ENCODE data around the gene KRTAP10-1.

DNA sequence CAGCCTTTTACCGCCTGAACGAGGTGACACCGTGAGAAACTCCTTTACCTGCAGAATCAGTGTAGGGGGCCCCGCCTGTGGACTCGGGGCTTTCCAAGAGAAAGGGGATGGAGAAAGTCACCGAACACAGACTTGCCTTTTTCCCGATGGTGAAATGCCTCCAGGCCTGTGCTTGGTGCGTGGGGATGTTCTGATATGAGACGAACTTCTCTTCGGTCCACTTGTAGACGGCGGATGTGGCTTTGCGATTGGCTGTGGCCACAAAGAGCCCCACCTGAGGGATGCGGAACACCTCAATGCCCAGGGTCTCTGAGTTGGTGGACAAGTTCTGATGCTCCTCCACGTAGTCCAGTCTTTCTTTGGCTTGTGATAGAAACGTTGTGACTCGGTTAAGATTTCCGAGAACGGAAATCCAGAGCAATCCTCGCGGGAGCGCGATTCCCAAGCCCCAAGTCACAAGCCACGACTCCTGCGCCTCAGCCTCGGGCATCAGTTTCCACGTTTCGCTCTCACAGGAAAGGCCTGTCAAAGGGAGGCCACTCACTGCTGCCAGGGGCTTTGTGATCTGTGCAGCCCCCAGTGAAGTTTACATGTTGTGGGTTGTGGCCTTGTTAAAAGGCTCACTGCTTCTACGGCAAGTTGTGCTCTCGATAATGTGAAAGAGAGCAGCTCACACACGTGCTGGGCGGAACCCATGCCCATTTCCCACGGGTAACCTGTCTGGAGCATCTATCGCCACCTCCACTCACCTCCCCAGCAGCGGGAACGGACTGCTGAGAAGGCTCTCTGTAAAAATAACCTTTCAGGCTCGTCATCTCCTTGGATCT, 12.6 kb downstream of the KRTAP10-1 start:
- TF ChIP-seq, protein P1, sequence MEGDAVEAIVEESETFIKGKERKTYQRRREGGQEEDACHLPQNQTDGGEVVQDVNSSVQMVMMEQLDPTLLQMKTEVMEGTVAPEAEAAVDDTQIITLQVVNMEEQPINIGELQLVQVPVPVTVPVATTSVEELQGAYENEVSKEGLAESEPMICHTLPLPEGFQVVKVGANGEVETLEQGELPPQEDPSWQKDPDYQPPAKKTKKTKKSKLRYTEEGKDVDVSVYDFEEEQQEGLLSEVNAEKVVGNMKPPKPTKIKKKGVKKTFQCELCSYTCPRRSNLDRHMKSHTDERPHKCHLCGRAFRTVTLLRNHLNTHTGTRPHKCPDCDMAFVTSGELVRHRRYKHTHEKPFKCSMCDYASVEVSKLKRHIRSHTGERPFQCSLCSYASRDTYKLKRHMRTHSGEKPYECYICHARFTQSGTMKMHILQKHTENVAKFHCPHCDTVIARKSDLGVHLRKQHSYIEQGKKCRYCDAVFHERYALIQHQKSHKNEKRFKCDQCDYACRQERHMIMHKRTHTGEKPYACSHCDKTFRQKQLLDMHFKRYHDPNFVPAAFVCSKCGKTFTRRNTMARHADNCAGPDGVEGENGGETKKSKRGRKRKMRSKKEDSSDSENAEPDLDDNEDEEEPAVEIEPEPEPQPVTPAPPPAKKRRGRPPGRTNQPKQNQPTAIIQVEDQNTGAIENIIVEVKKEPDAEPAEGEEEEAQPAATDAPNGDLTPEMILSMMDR (IDR thresholded peaks at IDR 0.05): no peak
- no peak for TF ChIP-seq POLR2A (IDR thresholded peaks at IDR 0.05)

All from ovary (tissue), 3 donors.